GM18861 (cell line): ENCODE measurements around the gene ILK.

ENCODE experiments used
- ATAC-seq: cut with Tn5 transposase; IDR thresholded peaks from one replicate; pipeline ENCODE4 v1.9.1; 2021; ENCODE audit not compliant: unreplicated experiment

ILK gene

DNA sequence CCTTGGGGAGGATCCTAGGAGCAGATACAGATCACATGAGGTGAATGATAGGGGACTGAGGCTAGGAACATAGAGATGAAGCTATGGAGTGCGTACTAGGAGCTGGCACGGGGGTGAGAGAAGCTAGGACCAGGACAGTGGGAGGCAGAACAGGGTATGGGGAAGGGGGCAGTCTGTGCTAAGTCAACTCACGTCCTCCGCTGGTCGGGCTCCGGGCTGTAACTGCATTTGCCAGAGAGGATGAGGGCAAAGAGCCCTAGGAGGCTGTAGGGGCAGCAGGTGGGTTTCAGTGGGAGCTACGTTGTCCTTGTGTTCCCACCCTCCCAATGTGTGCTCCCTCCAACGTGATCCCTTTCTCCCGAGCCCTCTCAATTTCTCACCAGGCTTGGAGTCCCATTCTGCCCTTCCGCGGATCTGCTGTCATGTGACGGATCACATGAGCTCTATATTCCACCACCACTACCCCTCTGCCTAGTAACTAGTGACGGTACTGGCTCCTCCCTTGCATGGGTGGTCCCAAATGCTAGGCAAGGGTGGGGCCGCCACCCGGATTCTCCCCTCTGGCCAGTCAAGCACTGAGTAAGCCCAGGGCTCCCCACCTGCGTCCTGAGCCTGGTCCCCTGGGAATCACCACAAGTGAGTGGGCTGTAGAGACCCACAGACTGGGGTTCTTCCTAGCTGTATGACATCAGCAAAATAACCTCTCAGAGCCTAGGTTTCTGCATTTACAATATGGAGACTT lies 15.6 kb downstream of the ILK start, which contains the start of gene TPP1:
Gene TPP1, minus strand, starts transcription at position 419 of the 742 bp plus-strand sequence. Its CDS starts 22 bp downstream, at position 397.
- peak; percentile 97 for ATAC-seq

GRCh38 chr11:6620636-6621035 lies 17.1 kb downstream of the ILK start:
- ATAC-seq: no peak

DNA sequence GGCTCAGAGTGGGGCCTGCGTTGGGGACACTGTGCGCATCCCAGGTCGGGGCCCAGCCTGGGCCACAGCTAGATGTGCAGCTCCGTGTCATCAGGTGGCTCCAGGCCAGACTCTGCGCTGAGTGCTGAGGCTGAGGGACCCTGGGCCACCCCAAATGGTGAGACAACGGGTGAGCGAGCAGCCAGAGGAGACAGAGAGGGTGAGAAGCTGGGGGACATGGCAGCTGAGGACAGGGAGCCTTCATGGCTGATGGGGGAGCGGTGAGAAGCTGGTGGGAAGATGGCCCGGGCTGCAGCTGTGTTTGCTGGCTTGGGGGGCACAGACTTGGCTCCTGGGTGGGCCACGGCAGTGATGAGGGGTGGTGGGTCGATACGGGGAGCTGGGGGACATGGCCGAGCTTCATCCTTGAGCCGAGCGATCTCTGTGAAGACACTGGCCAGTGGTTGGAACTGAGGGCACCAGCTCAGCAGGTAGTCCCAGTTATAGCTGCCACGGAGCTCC lies 18.2 kb downstream of the ILK start:
- ATAC-seq: no peak

DNA sequence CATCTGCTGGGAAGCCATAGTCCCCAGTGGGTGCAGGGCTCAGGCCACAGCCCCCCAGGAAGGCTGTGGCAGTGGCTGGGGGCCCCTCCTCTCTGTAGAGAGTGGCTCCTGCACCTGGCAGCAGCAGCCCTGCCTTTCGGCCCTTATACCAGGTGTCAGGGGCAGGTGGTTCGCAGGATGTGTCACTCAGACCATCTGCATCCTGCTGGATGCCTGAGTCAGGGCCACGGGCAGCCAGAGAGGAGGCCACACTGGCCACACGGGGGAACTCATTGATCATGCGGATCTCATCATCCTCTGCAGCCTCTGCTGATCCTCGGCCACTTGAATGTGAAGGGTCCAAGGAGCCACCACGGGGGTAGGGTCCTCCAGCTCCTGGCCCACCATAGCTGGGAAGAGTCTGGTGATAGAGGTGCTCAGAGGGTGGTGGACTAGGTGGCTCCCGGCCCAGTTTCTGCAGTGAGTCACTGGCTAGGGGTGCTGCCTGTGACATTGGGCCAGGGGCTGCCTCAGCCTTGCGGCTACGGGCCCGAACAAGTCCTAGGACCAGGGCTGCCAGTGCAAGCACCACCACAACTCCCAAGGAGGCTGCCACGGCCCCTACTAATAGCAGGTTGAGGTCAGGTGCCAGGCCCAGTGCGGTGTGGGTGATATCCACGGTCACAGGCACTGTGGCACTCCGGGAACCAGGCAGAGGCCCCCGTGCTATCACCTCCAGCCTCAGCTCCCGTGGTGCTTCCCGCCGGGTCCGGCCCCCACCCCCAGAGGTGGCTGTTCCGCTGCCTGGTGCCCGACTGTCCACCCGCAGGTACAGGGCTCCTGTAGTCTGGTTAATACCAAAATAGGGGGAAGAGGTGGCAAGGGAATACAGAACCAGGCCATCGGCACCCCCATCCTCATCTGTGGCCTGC lies 18.9 kb downstream of the ILK start:
- no peak for ATAC-seq

DNA sequence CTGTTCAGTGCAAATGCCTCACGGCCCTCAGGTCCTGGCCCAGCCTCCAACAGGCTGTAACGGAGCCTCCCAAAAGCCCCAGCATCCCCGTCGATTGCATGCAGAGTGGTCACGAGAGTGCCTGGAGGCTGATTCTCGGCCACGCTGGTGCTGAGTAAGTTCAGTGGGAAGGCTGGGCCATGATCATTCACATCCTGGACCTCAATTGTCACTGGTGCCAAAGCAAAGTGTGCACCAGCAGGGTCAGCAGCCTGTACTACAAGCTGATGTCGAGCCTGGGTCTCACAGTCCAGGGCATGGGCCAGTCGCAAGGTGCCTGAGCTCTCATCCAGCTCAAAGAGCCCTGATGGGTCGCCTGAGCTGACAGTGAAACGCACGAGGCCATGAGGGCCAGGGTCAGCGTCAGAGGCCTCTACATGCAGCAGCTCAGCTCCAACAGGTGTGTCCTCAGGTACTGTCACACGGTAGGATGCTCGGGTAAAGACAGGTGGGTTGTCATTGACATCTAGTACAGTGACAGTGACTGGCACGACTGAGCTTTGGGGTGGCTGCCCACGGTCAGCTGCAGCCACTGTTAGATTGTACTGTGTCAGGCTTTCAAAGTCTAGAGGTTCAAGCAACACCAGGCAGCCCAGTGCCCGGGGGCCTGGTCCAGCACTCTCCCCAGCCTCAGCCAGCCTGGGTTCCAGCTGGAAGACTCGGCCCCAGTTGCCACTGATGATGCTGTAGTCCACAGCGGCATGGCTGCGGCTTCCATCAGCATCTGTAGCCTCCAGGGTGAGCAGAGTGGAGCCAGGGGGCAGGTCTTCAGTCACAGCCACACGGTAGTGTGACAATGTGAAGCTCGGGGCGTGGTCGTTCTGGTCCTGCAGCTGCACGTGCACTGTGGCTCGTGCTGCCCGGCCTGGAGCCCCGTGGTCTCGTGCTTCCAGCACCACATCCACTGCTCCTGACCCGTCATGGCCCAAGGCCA lies 20.1 kb downstream of the ILK start:
- no peak for ATAC-seq

DNA sequence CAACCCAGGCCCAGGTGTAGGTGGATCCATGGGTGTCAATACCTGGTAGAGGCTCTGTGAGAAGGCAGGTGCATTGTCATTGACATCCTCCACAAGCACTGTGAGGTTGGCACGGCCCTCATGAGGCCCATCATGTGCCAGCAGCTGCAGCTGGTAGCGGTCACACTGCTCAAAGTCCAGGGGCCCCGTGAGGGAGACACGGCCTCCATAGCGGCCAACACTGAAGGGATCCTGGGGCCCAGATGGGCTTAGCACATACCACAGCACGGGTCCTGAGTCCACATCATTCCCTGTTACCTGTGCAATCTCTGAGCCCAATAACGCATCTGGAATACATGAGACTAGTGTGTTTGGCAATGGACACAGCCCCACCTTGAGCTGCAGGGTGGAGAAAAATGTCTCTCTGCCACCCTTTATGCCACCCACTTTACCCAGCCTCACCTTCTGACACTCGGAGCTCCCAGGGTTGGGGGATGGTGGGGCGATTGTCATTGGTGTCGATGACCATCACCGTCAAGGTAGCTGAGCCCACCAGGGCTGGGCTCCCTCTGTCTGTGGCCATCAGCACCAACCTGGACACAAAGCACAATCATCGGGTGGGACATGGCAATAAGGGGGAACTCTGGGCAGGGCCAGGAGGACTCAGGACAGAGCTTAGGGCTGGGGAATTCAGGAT lies 21.7 kb downstream of the ILK start:
- ATAC-seq: no peak

GRCh38 chr11:6625832-6626420 lies 22.4 kb downstream of the ILK start:
- no peak for ATAC-seq

DNA sequence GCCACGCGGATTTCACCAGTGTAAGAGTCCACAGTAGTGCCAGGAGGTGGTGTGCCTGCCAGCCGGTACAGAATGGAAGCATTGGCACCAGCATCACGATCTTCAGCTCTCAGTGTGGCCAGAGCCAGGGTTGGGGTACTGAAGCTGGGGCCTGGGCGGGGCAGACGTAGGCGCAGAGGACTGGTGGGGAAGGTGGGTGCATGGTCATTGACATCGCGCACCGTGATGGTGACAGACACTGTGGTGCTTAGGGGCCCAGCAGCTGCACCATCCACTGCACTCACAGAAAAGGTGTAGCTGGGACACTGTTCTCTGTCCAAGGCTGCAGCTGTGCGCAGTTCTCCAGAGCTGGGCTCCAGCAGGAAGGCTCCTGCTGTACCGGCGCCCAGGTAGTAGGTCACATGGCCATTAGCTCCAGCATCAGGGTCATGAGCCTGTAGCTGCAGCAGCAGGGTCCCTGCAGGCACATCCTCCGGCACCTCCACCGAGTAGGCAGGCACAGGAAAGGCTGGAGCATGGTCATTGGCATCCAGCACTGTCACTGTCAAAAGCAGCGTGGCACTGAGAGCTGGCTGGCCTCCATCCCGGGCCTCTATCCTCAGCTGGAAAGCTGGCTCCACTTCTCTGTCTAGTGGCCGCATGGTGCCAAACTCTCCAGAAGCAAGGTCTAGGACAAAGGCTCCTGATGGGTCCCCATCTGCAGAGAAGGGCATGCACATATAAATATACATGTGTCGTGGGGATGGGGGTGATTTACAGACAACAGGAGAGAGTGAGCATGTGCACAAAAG lies 23.6 kb downstream of the ILK start:
- no peak for ATAC-seq

DNA sequence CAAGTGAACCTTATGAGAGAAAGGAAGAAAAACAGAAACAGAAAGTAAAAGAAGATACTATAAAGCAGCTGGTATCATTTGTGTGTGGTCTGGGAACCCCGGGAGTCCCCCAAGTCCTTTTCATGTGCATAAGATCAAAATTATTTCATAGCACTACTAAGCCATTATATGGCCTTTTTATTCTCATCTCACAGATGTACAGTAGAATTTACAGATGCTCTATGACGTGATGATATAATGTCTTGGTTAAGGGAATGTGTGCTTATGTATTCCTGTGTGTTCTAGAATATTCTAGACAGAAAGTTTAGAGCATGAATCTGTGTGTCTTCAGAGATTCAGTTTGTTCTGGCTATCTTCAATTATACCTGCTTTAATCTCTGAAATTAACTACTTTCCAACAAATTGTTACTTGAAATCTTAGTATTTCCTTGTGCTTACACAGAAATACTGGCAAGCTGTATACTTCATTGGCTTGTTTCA lies 24.2 kb downstream of the ILK start:
- peak; percentile 79 for ATAC-seq

GRCh38 chr11:6628526-6628925 lies 25.0 kb downstream of the ILK start:
- no peak for ATAC-seq

GRCh38 chr11:6629573-6629891 lies 26.0 kb downstream of the ILK start:
- ATAC-seq: no peak

DNA sequence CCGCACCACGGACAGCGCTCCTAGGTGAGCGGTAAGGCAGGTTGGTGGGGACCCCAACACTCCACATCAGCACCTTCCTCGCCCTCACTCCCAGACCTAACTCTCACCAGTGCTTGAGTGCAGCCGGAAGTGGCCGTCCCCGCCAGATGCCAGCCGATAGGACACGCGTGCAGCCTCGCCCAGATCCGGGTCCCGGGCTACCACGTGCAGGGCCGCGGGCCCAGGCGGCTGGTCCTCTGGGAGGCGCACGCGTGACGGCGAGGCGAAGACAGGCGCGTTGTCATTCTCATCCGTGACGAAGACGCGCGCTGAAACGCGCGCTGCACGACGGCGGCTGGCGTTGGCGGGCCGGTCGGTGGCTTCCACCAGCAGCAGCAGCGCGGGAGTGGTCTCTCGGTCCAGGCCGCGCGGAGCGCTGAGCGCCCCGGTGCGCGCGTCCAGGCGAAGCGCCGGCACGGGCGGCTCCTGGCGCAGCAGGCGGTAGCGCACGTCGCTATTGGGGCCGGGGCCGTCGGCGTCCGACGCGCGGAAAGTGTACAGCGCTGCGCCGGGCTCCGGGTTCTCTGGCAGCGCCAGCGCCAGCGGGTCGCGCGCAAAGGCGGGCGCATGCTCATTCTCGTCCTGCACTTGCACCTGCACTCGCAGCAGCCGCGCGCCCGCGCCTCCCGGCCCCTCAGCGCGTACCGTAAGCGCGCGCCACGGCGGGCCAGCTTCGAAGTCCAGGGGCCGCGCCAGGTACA lies 26.5 kb downstream of the ILK start:
- ATAC-seq: no peak

GRCh38 chr11:6630632-6631291 lies 27.2 kb downstream of the ILK start:
- no peak for ATAC-seq

- no peak for ATAC-seq
Measured at GRCh38 chr11:6631361-6631890, 27.9 kb downstream of the ILK start.

DNA sequence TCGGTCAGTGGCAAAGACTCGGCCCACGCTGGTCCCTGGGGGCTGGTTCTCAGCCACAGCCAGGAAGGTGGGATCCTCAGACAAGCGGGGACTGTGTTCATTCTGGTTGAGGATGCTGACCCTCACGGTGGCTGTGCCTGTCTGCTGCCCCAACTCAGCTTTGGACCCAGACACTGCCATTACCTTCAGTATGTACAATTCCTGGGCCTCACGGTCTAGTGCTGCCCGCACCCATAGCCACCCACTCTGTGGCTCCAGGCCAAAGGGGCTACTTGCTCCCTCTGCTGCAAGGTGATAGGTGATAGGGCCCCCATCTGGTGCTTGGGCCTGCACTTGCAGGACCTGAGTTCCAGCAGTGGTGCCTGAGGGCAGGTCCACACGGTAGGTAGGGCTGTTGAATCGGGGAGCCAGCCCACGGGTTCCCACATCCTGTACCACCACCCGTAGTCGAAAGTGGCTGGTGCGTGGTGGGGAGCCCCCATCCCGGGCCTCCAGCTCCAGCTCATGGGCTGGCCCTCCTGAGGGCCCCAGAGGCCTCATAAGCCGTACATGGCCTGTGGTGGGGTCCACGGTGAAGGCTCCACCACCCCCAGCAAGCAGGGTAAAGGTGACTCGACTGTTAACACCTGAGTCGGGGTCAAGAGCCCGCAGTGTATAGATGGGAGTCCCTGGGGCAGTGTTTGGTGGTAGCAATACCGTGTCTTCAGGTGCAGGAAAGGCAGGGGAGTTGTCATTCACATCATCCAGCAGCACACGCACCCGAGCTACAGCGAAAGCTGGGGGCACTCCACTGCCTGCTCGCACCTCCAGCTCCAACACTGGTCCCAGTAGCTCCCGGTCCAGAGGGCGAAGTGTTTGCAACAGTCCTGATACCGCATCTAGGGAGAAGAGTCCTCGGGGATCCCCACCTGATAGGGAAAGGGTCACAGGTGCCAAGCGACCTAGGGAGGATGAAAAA lies 28.8 kb downstream of the ILK start:
- ATAC-seq: no peak
